HG03025 (cell line): ENCODE data around the gene NID2.

Source experiments
- ATAC-seq: cut with Tn5 transposase; IDR thresholded peaks from one replicate; pipeline ENCODE4 v1.9.1; 2021; ENCODE audit warnings: mild to moderate bottlenecking, moderate library complexity; ENCODE audit not compliant: unreplicated experiment, low FRiP score

NID2 gene

DNA sequence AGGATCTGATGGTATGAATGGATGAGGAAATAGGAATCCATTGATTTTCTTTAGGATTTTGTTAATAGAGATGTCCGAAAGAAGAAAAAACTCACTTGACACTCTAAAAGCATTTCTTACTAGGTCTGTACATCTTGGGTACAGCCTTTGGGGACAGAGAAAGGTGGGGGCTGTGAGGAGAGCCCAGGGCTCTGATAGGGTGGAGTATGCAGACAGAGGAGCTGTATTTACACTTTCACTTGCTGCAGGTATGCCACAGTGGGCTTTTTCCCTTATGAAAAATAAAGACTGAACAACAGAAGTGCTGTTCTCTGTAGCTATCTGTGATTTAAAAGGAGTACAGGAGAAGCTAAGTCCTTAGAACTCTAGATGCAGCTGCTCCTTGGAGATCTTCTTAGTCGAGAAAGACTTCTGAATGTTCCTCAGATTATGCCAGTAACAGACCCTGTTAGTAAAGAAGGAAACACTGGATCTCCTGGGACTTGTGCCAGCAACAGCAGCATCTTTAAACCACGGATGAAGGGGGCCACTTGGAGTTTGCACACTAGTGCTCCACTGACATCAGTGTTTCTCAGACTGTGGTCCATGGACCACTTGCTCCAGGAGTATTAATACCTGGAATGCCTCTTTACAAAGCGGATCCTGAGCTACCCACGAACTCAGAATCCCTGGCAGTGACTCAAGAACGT, 98.9 kb downstream of the NID2 start:
- ATAC-seq, result no peak

DNA sequence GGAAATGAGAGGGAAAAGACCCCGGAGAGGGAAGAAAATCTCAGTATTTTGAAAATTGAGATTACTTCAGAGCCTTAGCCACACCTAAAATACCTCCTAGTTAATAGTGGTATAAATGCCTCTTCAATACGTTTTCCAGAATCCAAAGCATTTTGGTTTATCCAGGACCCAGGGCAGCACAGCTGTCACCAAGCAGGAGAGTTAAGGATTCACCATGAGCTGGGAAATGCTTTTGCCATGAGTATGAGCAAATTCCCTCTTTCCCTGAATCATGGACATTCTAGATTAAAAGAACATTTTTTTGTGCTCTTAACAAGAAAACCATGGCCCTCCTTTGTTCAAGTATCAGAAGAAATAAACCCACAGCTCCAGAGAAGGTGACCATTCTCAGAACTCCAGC, 101.3 kb downstream of the NID2 start:
- ATAC-seq, result no peak

DNA sequence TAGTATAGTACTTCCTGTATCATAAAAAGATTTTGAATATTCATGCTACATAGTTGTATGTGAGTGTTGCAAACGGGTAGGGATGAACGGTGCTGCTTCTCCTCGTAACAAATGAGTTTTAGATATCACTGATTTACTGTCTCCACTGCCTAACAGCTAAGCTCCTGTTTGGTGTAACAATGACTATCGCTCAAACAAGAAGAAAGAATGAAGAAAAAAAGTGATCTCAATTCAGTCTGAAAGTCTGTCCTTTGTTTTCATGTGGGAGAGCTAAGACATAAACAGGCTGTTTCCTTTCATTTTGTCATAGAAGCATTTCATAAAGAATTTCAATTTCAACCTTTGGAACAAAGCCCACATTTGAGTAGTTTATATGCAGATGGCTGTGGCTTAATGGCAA, 105.6 kb downstream of the NID2 start:
- ATAC-seq, result no peak

DNA sequence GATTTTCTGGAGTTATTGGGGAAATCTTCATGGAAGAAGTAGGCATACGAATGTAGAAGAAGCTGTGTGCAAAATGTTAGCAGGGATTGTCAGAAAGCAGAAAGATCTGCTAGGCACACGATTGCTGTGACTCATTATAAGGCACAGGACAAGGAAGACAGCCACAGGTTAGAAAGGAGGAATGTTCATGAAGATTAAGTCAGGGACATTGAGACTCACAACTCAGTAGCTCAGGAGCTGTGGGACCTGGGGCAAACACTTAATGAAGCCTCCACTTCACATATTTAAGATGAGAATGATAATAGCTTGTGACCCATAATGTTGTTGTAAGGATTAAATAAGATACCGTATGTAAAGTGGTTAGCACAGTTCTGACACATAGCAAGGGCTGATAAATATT, 106.1 kb downstream of the NID2 start:
- no peak for ATAC-seq

DNA sequence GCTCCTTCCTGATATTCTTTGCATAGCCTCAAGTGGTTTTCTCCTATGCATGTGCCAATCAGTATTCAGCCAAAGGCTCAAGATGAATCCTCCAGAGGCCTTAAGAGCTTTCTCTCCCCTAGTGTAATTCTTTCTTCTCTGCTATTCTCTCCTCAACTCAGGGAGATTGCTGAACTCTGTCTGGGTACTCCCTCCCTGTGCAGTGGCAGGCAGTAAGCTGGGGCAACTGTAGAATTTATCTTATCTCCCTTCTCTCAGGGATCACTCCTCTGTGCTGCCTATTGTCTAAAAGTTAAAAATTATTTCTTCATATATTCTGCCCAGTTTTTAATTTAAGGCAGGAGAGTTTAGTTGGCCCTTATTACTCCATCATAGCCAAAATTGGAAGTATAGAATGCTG, 108.0 kb downstream of the NID2 start:
- no peak for ATAC-seq

DNA sequence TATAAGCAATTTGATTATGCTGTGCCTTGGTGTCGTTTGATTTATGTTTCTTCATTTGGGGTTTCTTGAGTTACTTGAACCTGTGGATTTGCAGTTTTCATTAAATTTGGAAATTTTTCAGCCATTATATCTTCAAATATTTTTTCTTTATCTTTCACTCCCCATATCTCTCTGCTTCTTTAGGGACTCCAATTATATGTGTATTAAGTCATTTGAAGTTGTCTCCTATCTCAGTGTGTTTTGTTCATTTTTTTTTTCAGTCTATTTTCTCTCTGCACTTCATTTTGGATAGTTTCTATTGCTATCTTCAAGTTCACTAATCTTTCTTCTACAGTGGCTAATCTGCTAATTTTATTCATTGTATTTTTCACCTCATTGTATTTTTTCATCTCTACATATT, 108.9 kb downstream of the NID2 start:
- ATAC-seq, result no peak

DNA sequence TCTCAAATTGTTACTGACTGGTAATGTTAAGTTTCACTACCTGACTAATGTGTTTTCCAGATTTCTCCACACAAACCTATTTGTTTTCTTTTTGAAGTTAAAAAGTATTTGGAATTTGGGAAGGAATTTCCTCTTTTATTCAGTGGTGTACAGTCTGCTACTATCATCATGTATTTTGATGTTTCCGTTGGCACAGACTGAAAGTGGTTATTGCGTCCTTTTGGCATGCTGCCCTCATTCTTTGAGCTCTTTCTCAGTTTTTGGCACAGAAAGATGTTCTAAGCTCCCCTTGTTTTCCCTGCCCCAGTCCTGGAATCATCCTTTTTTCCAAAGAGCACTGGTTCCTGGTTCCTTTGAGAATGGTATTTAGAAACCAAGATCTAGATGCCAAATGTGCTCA, 110.9 kb downstream of the NID2 start:
- no peak for ATAC-seq
